ENCODE results near the gene MYLK3.

DNA sequence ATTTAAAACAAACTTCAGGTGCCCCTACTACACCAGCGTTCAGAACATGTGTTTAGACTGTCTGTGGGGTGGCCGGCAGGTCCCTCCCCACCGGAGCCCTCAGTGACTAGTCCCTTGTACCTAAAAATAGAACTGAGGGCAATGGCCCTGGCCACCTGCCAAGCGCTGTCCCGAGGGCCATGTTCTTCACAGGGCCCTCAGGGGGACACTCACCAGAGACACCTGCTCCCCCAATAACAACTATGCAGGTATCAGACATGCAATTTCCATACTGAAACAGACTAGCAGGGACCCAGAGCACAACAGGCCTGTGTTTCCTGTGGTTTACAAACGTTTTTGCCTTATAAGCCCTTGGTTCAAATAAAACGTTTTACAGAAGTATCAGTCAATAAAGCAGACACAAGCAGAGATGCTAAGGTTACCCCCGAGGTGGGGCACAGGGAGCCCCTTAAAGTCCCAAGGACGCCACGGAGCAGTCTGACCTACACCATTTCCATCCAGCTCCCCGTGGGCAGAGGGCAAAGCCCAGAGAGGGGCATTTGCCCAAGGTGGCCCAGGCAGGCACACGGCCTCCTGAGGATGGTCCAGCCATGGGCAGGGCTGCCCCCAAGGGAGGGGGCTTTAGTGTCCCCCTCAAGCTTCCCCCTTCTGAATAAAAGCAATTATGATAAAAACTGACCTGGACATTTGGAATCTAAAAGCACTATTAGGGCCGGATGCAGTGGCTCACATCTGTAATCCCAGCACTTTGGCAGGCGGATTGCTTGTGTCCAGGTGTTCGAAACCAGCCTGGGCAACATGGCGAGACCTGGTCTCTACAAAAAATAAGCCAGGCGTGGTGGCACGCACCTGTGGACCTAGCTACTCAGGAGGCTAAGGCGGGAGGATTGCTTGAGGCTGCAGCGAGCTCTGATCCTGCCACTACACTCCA, 896 bp upstream of the MYLK3 start:
- TF ChIP-seq CTCF (IDR thresholded peaks at IDR 0.05), result no peak
- no peak for TF ChIP-seq POLR2A (IDR thresholded peaks at IDR 0.05)
